ENCODE measurements around the gene ZCCHC8.
"Not testable (repeated sequence)": the region's sequence is repeated elsewhere in the genome, so short reads cannot be mapped to it uniquely, and the experiment has no call there.

Gene ZCCHC8

DNA sequence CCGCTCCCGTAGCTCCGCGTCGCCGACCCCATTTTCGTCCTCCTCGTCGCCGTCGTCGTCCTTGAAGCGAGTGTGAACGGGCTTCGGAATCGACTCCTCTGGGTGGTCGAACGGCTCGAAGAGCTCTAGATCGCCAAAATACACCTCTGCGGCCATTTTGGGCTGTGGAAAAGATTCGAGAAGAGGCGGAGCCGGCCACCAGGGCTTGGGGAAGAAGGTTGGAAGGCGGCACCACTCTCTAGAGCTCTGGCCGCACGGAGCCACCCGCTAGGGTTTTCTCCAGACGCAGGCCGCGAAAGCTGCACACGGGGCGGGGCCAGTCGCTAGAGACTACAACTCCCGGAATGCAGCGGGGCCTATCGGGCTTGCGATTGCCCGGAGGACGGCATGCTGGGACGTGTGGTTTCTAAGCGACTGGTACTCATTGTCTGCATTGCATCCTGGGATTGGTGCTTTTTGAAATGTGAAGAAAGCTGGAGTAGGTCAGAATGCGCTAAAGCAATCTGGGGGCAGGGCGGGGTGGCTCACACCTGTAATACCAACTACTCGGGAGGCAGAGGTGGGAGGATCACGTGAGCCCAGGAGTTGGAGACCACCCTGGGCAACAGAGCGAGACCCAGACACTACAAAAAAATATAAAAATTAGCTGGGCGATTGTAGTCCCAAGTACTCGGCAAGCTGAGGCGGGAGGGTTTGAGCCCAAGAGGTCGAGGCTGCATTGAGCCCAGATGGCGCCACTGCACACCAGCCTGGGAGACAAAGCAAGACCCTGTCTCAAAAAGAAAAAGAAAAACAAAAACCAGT, at the start of gene ZCCHC8:
ZCCHC8 (minus strand) TSS at position 248 of the 804 bp plus-strand sequence; CDS start at position 156, 92 bp downstream.
- peak; percentile 95 for FAIRE-seq

GRCh38 chr12:122547330-122547729, 46.6 kb upstream of the ZCCHC8 start:
- FAIRE-seq = no peak

DNA sequence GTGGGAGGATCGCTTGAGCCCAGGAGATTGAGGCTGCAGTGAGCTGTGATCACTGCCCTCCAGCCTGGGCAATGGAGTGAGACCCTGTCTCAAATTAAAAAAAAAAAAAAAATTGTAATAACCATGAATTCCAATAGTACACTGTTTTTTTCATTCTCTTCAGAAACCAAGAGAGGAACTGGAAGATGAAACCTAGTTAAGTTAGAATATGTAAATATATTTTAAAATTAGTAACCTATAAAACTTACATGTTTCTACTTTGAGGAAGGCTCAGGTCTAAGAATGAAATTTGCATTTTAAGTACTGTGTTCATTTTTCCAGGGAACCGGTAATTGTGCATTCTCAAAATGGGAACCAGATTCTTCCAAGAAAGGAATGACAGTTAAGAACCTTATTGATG, 45.1 kb upstream of the ZCCHC8 start:
- FAIRE-seq = no peak

DNA sequence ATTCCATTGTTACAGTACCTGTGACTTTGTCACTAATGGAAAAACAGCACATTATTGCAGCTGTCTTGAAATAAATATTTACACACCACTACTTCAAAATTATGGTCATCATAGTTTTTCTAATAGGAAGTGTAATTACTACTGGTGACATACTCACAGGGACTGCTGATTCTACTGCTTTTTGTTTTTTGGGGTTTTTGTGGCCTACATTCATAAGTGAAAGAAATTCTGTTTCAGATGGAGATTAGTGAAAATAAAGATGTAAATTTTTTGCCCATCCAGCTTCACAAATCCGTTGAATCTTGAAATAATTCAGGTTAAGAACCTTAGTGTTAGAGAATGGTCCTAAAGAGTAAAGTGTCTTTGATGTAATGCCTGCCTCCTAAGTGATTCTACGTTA, 43.8 kb upstream of the ZCCHC8 start:
- no peak for FAIRE-seq

DNA sequence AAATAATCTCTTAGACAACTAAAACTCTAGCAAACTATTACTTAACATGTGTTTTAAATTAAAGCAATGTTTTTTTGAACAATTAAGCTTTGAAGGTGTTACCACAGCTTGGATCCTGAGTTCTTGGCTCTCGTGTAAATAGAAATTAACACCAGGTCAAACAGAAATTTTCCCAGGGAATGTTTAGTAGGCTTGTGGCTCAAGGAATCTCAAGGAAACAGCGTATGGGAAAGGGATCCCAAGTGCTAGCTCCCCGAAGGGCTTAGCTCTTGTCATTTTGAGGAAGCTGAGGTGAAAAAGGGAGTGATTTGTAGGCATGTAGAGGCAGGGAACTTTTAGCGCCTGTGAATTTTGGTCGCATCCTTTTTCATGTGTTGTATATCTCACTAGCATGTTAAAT, 37.8 kb upstream of the ZCCHC8 start:
- no peak for FAIRE-seq

GRCh38 chr12:122537021-122537420, 36.3 kb upstream of the ZCCHC8 start:
- no peak for FAIRE-seq

GRCh38 chr12:122533856-122534255, 33.1 kb upstream of the ZCCHC8 start:
- FAIRE-seq = no peak

DNA sequence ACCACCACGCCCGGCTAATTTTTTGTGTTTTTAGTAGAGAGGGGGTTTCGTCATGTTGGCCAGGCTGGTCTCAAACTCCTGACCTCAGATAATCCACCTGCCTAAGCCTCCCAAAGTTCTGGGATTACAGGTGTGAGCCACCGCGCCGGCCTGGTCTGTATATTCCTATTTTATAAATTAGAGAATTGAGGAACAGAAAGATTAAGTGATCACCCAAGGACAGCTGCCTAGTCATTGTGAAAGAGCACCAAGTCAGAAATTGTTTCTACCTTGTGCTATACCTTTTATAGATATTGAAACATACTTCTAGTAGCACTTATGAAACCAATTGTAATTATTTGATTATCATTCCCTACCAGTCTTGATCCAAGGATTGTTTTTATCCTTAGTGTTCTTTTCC, 28.3 kb upstream of the ZCCHC8 start:
- no peak for FAIRE-seq

DNA sequence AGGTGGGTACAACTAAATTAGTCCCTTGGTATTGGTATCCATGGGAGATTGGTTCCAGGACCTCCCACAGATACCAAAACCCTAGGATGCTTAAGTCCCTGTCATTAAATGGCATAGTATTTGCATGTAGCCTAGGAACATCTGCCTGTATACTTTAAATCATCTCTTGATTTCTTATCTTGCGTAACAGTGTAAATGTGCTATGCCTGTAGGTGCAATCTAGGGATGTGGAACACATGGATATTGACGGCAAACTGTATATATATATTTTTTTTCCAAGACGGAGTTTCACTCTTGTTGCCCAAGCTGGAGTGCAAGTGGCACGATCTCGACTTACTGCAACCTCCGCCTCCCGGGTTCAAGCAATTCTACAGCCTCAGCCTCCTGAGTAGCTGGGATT, 27.9 kb upstream of the ZCCHC8 start:
- no peak for FAIRE-seq

- no peak for FAIRE-seq
Measured at GRCh38 chr12:122527478-122527944, 26.8 kb upstream of the ZCCHC8 start.

- FAIRE-seq = peak; percentile 97
Measured at GRCh38 chr12:122526683-122527477, 26.1 kb upstream of the ZCCHC8 start, which contains the start of the genes KNTC1 and RSRC2. KNTC1 (plus strand) TSS chr12:122527249; CDS start chr12:122530064, 2,815 bp downstream. RSRC2 (minus strand) TSS chr12:122526936; CDS start chr12:122526853, 83 bp downstream.

GRCh38 chr12:122523846-122524718, 23.4 kb upstream of the ZCCHC8 start:
- no peak for FAIRE-seq

DNA sequence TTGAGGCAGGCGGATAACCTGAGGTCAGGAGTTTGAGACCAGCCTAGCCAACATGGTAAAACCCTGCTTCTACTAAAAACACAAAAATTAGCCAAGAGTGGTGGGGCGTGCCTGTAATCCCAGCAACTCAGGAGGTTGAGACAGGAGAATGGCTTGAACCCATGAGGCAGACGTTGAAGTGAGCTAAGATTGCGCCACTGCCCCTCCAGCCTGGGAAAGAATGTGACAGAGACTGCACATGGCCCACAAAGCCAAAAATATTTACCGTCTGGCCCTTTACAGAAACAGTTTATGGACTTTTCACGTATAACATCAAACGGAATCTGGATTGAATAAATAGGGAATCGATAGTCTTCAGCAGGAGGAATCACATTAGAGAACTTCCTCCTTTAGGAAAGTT, 22.5 kb upstream of the ZCCHC8 start:
- FAIRE-seq = no peak

- FAIRE-seq = no peak
Measured at GRCh38 chr12:122520676-122521075, 19.9 kb upstream of the ZCCHC8 start.

- no peak for FAIRE-seq
Measured at GRCh38 chr12:122519418-122519817, 18.7 kb upstream of the ZCCHC8 start.

DNA sequence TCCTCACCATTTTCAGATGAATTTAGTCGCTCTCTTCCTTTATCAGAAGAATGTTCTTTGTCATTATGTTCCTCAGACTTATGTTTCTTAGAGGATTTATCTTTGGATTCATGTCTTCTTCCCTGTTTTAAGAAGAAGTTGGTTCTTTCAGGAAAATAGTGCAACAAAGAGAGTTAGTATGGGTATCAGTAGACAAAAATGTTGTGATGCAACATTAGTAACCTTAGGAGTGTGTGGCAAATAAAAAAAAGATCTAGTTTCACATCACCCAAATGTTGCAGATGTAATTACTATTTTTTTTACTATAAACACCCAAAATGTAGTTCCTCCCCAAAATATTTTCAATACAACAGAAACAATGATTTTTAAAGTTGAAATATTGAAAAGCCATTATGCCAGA, 18.2 kb upstream of the ZCCHC8 start:
- no peak for FAIRE-seq

DNA sequence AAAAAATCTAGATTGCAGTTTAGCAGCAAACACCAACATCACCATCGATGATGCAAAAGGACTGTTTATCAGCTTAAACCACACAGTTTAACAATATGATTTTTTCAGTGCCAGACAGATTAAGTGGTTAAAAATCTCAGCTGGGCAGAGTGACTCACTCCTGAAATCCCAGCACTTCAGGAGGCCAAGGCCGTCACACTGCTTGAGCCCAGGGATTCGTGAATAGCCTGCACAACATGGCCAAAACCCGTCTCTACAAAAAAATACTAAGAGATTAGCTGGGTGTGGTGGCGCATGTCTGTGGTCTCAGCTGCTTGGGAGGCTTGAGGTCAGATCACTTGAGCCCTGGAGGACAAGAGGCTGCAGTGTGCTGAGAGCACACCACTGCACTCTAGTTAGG, 17.1 kb upstream of the ZCCHC8 start:
- no peak for FAIRE-seq

DNA sequence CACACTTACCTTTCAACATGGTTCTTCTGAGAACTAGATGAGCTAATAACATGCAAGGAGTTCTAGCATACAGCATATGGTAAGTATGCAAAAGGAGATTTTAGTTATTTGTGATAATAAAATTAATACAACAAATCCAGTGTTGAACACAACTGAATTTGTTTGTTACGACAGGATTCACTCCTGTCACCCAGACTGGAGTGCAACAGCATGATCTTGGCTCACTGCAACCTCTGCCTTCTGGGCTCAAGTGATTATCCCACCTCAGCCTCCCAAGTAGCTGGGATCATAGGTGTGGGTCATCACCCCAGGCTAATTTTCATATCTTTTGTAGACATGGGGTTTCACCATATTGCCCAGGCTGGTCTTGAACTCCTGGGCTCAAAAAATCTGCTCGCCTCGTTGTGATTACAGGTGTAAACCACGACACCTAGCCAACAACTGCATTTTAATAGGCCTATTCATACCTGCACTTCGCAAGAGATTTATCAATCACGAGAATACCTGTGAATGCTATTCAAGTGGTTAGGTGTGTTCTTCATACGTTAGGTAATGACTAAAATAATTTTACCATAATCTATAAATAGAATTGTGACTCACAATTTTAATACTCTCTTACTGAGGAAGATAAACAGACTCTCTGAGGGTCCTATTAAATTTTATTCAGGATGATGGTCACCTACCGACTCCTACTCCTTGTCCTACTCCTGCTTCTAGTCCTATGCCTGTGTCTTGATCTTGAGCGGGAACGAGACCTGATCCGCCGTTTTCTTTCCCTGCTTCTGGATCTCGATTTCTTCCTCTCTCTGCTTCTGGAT, 16.0 kb upstream of the ZCCHC8 start:
- FAIRE-seq = no peak

DNA sequence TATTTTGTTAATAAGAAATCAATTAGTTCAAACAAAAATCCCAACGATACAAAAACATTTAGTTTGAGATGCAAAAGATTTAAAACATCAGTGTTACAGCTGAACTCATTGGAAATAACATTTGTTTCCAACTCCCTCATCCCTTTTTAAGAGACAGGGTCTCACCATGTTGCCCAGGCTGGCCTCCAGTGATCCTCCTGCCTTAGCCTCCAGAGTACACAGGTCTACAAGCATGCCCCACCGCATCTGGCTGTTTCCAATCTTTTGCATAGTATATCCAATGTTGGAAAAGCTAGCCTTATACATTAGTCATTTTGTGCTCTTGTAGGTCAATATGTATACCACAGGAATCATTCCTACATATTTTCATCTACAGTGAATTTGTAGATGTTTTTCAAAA, 14.5 kb upstream of the ZCCHC8 start:
- no peak for FAIRE-seq

DNA sequence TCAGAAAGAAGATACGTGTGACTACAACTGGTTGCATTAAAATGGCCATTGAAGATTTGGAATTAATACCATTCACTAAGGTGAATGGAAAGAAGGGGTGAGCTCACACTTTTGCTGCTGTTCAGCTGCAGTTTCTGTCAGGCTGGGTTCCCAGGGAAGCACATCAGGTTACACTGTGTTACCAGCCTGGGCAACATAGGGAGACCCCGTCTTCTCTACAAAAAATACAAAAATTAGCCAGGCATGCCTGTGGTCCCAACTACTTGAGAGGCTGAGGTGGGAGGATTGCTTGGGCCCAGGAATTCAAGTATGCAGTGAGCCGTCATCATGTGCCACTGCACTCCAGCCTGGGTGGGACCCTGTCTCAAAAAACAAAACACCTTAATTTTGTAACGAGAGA, 12.9 kb upstream of the ZCCHC8 start:
- FAIRE-seq = no peak

GRCh38 chr12:122513028-122513427, 12.3 kb upstream of the ZCCHC8 start:
- not testable (repeated sequence) for FAIRE-seq

- no peak for FAIRE-seq
Measured at GRCh38 chr12:122508163-122508562, 7.4 kb upstream of the ZCCHC8 start.

Measured in TTC549 (cell line).